K562 (cell line): ENCODE results near the gene TLE3. TPM values are rescaled to one million over a fixed set of nuclear protein-coding genes. Genes with fewer than 3 reads are reported as not detected.

ENCODE experiments used
- ATAC-seq: fragments of 200-7000 bp; cut with Tn5 transposase; 3 replicates; pipeline ENCODE4 v1.9.1; 2020; ENCODE audit warnings: moderate library complexity
- BruUV-seq: library from RNA; stranded (reverse); fragments of 400-500 nt; replicated peaks from 2 replicates; lab custom pipeline; 2021; lab: Mats Ljungman, UMichigan
- CTCF ChIA-PET: fragments of 300-600 bp; formaldehyde crosslinking; extraction: SDS; loops from one replicate; lab custom pipeline; 2021; ENCODE audit warnings: low intra/inter-chr PET ratio; lab: Yijun Ruan, JAX
- POLR2A ChIA-PET: fragments of 300-600, 350-650 bp; sonication (Branson Sonifier 250); formaldehyde crosslinking; extraction: SDS; loops from one replicate; lab custom pipeline; 2021; ENCODE audit warnings: antibody characterized with exemption, inconsistent platforms; lab: Yijun Ruan, JAX
- DNase-seq, 4 experiments: peaks; one replicate each; pipeline versions ENCODE4 v3.0.0 to v3.0.0-alpha.2; 2011 to 2018; ENCODE audit warnings: low spot score in 3 of 4, mixed read lengths in 3 of 4; ENCODE audit errors: extremely low read depth in 1 of 4
- FAIRE-seq: peaks from 2 replicates; lab custom pipeline; 2011; peaks lifted over from hg19 to GRCh38; lab: Jason Lieb, UNC
- H2AFZ ChIP-seq: 2 replicates; pipeline ENCODE4 v1.6.0; 2011; ENCODE audit warnings: low read depth, low read length, control low read depth, inconsistent platforms
- H3K27ac ChIP-seq: fragments of 200-600 bp; 3 replicates; pipeline ENCODE4 v1.8.0; 2011; ENCODE audit warnings: low read depth, mild to moderate bottlenecking, control low read depth, inconsistent platforms, low read length, moderate library complexity, mixed read lengths; ENCODE audit errors: extremely low read depth
- H3K27me3 ChIP-seq, 2 experiments: fragments of 300-600 bp in 1 of 2; 2 replicates in 1 of 2; 3 replicates in 1 of 2; pipeline versions ENCODE4 v1.6.0 to v1.8.0; 2011; ENCODE audit warnings: inconsistent platforms in 2 of 2, low read length in 2 of 2, mild to moderate bottlenecking in 1 of 2, mixed read lengths in 1 of 2, moderate library complexity in 1 of 2; ENCODE audit not compliant: control insufficient read depth in 2 of 2, insufficient read depth in 2 of 2
- H3K36me3 ChIP-seq: fragments of 300-600 bp; 3 replicates; pipeline ENCODE4 v1.8.0; 2011; ENCODE audit warnings: mild to moderate bottlenecking, low read length, inconsistent platforms; ENCODE audit not compliant: control insufficient read depth, insufficient read depth
- H3K4me1 ChIP-seq, 2 experiments: fragments of 200-600 bp in 1 of 2; replicated peaks in 1 of 2; 2 replicates in 1 of 2; 3 replicates in 1 of 2; pipeline versions ENCODE4 v1.5.1 to v1.8.0; 2011; ENCODE audit warnings: inconsistent platforms in 2 of 2, low read length in 2 of 2, mild to moderate bottlenecking in 1 of 2, mixed read lengths in 1 of 2, moderate library complexity in 1 of 2; ENCODE audit not compliant: control insufficient read depth in 2 of 2, insufficient read depth in 2 of 2
- H3K4me2 ChIP-seq: 2 replicates; pipeline ENCODE4 v1.6.1; 2011; ENCODE audit warnings: low read length, control low read depth, inconsistent platforms, mixed read lengths; ENCODE audit not compliant: insufficient read depth
- H3K4me3 ChIP-seq: fragments of 200-600 bp; sonication (generic), shearing (Covaris generic); 2 replicates; pipeline ENCODE4 v1.5.1; 2016; ENCODE audit warnings: control low read depth, inconsistent platforms
- H3K79me2 ChIP-seq: fragments of 200-600 bp; 3 replicates; pipeline ENCODE4 v1.8.0; 2011; ENCODE audit warnings: low read length, inconsistent platforms; ENCODE audit not compliant: control insufficient read depth, insufficient read depth
- H3K9ac ChIP-seq, 2 experiments: 2 replicates each; pipeline versions ENCODE4 v1.6.0 to v1.6.1; 2011; ENCODE audit warnings: low read depth in 2 of 2, low read length in 2 of 2, control low read depth in 1 of 2, inconsistent platforms in 1 of 2, mild to moderate bottlenecking in 1 of 2, mixed read lengths in 1 of 2; ENCODE audit not compliant: insufficient read depth in 1 of 2
- H3K9me1 ChIP-seq: one replicate; pipeline ENCODE4 v1.6.0; 2011; ENCODE audit warnings: inconsistent platforms, mild to moderate bottlenecking, low read length, moderate library complexity; ENCODE audit not compliant: control insufficient read depth, insufficient read depth
- H3K9me3 ChIP-seq: replicated peaks from 2 replicates; pipeline ENCODE4 v1.5.1; 2011; ENCODE audit warnings: low read depth, low read length, inconsistent platforms; ENCODE audit not compliant: control insufficient read depth, insufficient read depth
- H4K20me1 ChIP-seq: replicated peaks from 2 replicates; pipeline ENCODE4 v1.6.1; 2011; ENCODE audit warnings: low read length, inconsistent platforms, mixed read lengths; ENCODE audit not compliant: control insufficient read depth, insufficient read depth
- FOXA3 ChIP-seq, 2 experiments: fragments of 450-650 bp in 1 of 2; sonication (generic) in 1 of 2; formaldehyde crosslinking; IDR thresholded peaks in 1 of 2; conservative IDR thresholded peaks in 1 of 2; 2 replicates each; pipeline versions ENCODE4 v1.4.0 to v1.8.0; 2020 to 2022; ENCODE audit warnings: mild to moderate bottlenecking in 2 of 2, missing genetic modification reagents in 1 of 2
- FOXP4 ChIP-seq: sonication (generic); formaldehyde crosslinking; IDR thresholded peaks from 2 replicates; pipeline ENCODE4 v1.8.0; 2022; ENCODE audit warnings: mild to moderate bottlenecking, missing genetic modification reagents, borderline replicate concordance
- GATAD2A ChIP-seq: fragments of 450-650 bp; IDR thresholded peaks from 2 replicates; pipeline ENCODE4 v1.6.1; 2017
- KLF13 ChIP-seq: fragments of 450-650 bp; IDR thresholded peaks from 2 replicates; pipeline ENCODE4 v1.6.1; 2016; ENCODE audit warnings: missing genetic modification characterization, low read depth, mild to moderate bottlenecking, missing compliant biosample characterization, moderate library complexity, borderline replicate concordance
- MAZ ChIP-seq, 2 experiments: fragments of 450-650 bp in 1 of 2; sonication (generic) in 1 of 2; formaldehyde crosslinking; IDR thresholded peaks in 1 of 2; conservative IDR thresholded peaks in 1 of 2; 2 replicates each; pipeline versions ENCODE4 v1.4.0 to v1.5.0; 2020; ENCODE audit warnings: mild to moderate bottlenecking in 1 of 2, missing genetic modification reagents in 1 of 2
- NFYB ChIP-seq: IDR thresholded peaks from 2 replicates; pipeline ENCODE4 v1.6.1; 2011; ENCODE audit warnings: mild to moderate bottlenecking, moderate library complexity; ENCODE audit not compliant: insufficient read length; ENCODE audit errors: extremely low read depth
- POLR2AphosphoS2 ChIP-seq: IDR thresholded peaks from 2 replicates; pipeline ENCODE4 v1.6.1; 2012; ENCODE audit warnings: low read length, improper control_type of control experiment
- RAD51 ChIP-seq: fragments of 450-650 bp; IDR thresholded peaks from 2 replicates; pipeline ENCODE4 v1.7.1; 2016; ENCODE audit warnings: low read depth, mild to moderate bottlenecking, borderline replicate concordance
- ZBTB5 ChIP-seq: fragments of 450-650 bp; IDR thresholded peaks from 2 replicates; pipeline ENCODE4 v1.6.1; 2017; ENCODE audit warnings: antibody characterized with exemption
- WGBS: fragments of 100-300 bp; shearing (Covaris generic); methylation state at CpG from one replicate; pipeline ENCODE4 v1.1.6; 2016; ENCODE audit warnings: low coverage, mixed read lengths; ENCODE audit not compliant: insufficient coverage; ENCODE audit errors: missing lambda C conversion rate; 5-methylcytosine and 5-hydroxymethylcytosine counted together
- in situ Hi-C: fragments of 300-500 bp; cut with MboI; formaldehyde crosslinking; loops from 4 replicates; pipeline ENCODE4 v1.15.0; 2018; ENCODE audit warnings: inconsistent platforms, mixed read lengths
- intact Hi-C: fragments of 100-400 bp; cut with micrococcal nuclease; formaldehyde crosslinking; loops from 2 replicates; pipeline ENCODE4 v1.14.2; 2022
- polyA plus RNA-seq, 8 experiments: library from polyadenylated mRNA; depleted of rRNA in 4 of 8; stranded (reverse) in 5 of 8; unstranded in 3 of 8; fragments of >200 nt; fragmentation: Nextera tagmentation in 2 of 8; fragmentation: Illumina TruSeq in 1 of 8; extraction: Ambion mirVana in 2 of 8; extraction: Trizol in 1 of 8; gene quantifications; 2 replicates each; pipeline versions ENCODE4 v1.2.1 to v1.2.3, GENCODE V29; 2011 to 2014; ENCODE audit warnings: inconsistent platforms in 1 of 8, missing spikeins in 1 of 8
- total RNA-seq, 7 experiments: library from RNA; depleted of rRNA in 6 of 7; stranded (reverse); fragments of >200 nt in 6 of 7; fragmentation: Illumina TruSeq in 2 of 7; extraction: Trizol in 2 of 7; gene quantifications; 2 replicates each; pipeline versions ENCODE4 v1.2.1 to v1.2.3, GENCODE V29; 2011 to 2021; ENCODE audit warnings: low replicate concordance in 1 of 7

Gene TLE3
- total and polyA plus RNA-seq, 9 of the 15 experiments (the other 6 are each of a cell fraction or from before 2014, with no cell fraction given) = 1.5 to 84.2 (median 14.1) TPM

GRCh38 chr15:70058642-70059360 lies 38.9 kb downstream of the TLE3 start:
- TF ChIP-seq MAZ (CRISPR knock-in tag; conservative IDR thresholded peaks at IDR 0.05 in 1 of 2, IDR thresholded peaks at IDR 0.05 in 1 of 2) = no peak
- TF ChIP-seq KLF13 (tag) = no peak
- no peak for TF ChIP-seq POLR2AphosphoS2
- no peak for TF ChIP-seq ZBTB5
- TF ChIP-seq NFYB = no peak
- TF ChIP-seq FOXA3 (CRISPR knock-in tag; conservative IDR thresholded peaks at IDR 0.05 in 1 of 2, IDR thresholded peaks at IDR 0.05 in 1 of 2) = no peak
- TF ChIP-seq FOXP4 (CRISPR knock-in tag) = no peak
- TF ChIP-seq GATAD2A = no peak
- TF ChIP-seq RAD51 = no peak
- Histone ChIP-seq H3K27ac (no peak overlapping the region), H3K4me1 (peaks cover 0 to 3% of the 10 kb centered on the region in 2 experiments; a peak in 2 of 5 replicates), H3K9me3 (no peaks in the 10 kb centered on the region), H3K9ac (no peak overlapping the region), H3K4me3 (no peak overlapping the region), H2AFZ (no peak overlapping the region), H3K9me1 (no peaks in the 10 kb centered on the region), H3K79me2 (no peaks in the 10 kb centered on the region), H3K36me3 (peaks cover 97% of the 10 kb centered on the region; the same call in 2 of the 3 replicates), H3K27me3 (no peaks in the 10 kb centered on the region), H4K20me1 (no peaks in the 10 kb centered on the region), H3K4me2 (no peak overlapping the region)
- FAIRE-seq (no peak), DNase-seq (no peak), ATAC-seq (no peak)
- CTCF ChIA-PET = no interaction called here
- intact Hi-C loops = no loop called here
- BruUV-seq = no TSS peak
- in situ Hi-C loops = no loop called here
- WGBS = 99% methylated on average over 10 of the region's 11 CpGs
- POLR2A ChIA-PET = interaction anchor here (0.6 to 1.3 kb wide), 4 partner anchors 9 to 24 kb away, joined by 3 to 5 read pairs (median 3); no protein-coding TSS in a partner anchor
